ENCODE data around the gene HOXA10. TPM values are rescaled to one million over a fixed set of nuclear protein-coding genes. Genes with fewer than 3 reads are reported as not detected.

The HOXA10 gene
- polyA plus RNA-seq, 3 donors: 0.09 to 3.2 (median 0.33) TPM

DNA sequence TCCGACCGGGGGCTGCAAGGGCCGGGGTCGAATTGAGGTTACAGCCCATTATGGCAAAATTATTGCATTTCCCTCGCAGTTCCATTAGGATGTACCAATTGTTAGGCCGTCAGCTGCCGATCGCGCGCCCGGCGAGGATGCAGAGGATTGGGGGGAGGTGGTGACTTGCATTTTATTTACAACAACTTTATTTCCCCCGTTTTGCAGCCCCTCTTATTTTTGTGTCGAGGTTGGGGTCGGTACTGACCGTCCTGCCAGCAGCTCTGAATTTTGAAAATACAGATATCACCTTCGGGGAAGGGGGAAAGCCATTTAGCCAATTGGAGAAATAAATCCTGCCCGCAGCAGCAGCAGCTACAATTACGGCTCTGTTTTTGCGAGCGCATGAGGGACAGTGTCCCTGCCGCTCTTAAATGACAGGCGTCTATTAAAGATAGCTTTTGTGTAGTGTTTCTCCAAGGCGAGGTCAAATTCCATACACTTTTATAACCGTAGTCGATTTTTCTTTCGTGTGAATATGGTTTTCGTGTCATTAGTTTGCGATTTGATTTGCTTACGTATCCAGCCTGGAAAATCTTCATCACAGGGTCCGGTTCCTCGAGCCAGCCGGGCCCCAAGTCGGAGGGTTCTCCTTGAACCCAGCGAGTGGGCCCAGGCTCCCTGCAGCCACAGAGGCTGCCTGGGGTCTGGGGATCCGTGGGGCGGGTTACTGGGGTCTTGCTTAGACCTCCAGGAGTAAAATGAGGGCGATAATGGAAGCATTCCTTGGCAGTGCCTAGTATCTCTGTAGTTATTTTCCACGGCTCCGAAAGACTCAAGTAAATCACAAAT is 30.0 kb downstream of the HOXA10 start:
- H3K27me3 Mint-ChIP-seq (ENCODE audit: low read depth in 3 of 3): peaks cover 55 to 71% (median 68%) of the 10 kb centered on the region in 3 donors
- peaks cover 21% of the 10 kb centered on the region for H3K4me1 Mint-ChIP-seq
- 87% methylated on average over 28 of the region's 40 CpGs for WGBS (ENCODE audit: insufficient coverage)
- H3K9me3 ChIP-seq (replicated peaks in 1 of 2; ENCODE audit: control insufficient read depth in 1 of 2, insufficient read depth in 1 of 2, low read length in 2 of 2): peaks cover 22 to 30% of the 10 kb centered on the region in 2 donors
- H3K4me3 ChIP-seq (replicated peaks in 1 of 3; ENCODE audit: low read depth in 2 of 3, low read length in 3 of 3): peak overlapping the region in 1 of 3 experiments; percentile 70
- peak overlapping the region in 1 of 2 donors; percentile 92 for H3K4me3 Mint-ChIP-seq
- intact Hi-C loops (cut with micrococcal nuclease): loop anchor here in 1 of 2 donors (5.0 kb wide), 1 partner anchor 282 kb away; the partner anchor contains the start of gene SKAP2
- H3K27ac ChIP-seq (ENCODE audit: low read depth in 1 of 2, low read length in 2 of 2): no peak overlapping the region
- no peak overlapping the region for H3K9ac ChIP-seq (ENCODE audit: insufficient read depth, low read length, poor library complexity, severe bottlenecking)
- DNase-seq: no peak
- peaks cover 13 to 43% (median 37%) of the 10 kb centered on the region in 7 donors for H3K9me3 Mint-ChIP-seq
- H2AFZ ChIP-seq (ENCODE audit: insufficient read depth, low read depth, low read length, poor library complexity, severe bottlenecking): no peak overlapping the region
- H3K36me3 Mint-ChIP-seq: peaks cover 3 to 14% of the 10 kb centered on the region in 2 donors
- TF ChIP-seq, protein P1, sequence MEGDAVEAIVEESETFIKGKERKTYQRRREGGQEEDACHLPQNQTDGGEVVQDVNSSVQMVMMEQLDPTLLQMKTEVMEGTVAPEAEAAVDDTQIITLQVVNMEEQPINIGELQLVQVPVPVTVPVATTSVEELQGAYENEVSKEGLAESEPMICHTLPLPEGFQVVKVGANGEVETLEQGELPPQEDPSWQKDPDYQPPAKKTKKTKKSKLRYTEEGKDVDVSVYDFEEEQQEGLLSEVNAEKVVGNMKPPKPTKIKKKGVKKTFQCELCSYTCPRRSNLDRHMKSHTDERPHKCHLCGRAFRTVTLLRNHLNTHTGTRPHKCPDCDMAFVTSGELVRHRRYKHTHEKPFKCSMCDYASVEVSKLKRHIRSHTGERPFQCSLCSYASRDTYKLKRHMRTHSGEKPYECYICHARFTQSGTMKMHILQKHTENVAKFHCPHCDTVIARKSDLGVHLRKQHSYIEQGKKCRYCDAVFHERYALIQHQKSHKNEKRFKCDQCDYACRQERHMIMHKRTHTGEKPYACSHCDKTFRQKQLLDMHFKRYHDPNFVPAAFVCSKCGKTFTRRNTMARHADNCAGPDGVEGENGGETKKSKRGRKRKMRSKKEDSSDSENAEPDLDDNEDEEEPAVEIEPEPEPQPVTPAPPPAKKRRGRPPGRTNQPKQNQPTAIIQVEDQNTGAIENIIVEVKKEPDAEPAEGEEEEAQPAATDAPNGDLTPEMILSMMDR (IDR thresholded peaks at IDR 0.05): peak; percentile 0
- H3K27ac Mint-ChIP-seq: no peak overlapping the region
- peaks cover 13 to 18% of the 10 kb centered on the region in 2 donors for H3K4me1 ChIP-seq (ENCODE audit: control insufficient read depth in 1 of 2, insufficient read depth in 2 of 2, low read length in 2 of 2)
- H3K36me3 ChIP-seq (replicated peaks in 1 of 2; ENCODE audit: control insufficient read depth in 1 of 2, insufficient read depth in 2 of 2, low read length in 2 of 2): no peaks in the 10 kb centered on the region
- H4K20me1 ChIP-seq (ENCODE audit: insufficient read depth, low read length): no peaks in the 10 kb centered on the region
- H3K79me2 ChIP-seq (ENCODE audit: insufficient read depth, low read length): no peaks in the 10 kb centered on the region
- H3K4me2 ChIP-seq (replicated peaks; ENCODE audit: extremely low read depth, low read length, poor library complexity, severe bottlenecking): peak overlapping the region; percentile 67
- H3K27me3 ChIP-seq (ENCODE audit: control insufficient read depth in 2 of 2, insufficient read depth in 2 of 2, low read length in 2 of 2): peaks cover 30 to 64% of the 10 kb centered on the region in 2 donors

DNA sequence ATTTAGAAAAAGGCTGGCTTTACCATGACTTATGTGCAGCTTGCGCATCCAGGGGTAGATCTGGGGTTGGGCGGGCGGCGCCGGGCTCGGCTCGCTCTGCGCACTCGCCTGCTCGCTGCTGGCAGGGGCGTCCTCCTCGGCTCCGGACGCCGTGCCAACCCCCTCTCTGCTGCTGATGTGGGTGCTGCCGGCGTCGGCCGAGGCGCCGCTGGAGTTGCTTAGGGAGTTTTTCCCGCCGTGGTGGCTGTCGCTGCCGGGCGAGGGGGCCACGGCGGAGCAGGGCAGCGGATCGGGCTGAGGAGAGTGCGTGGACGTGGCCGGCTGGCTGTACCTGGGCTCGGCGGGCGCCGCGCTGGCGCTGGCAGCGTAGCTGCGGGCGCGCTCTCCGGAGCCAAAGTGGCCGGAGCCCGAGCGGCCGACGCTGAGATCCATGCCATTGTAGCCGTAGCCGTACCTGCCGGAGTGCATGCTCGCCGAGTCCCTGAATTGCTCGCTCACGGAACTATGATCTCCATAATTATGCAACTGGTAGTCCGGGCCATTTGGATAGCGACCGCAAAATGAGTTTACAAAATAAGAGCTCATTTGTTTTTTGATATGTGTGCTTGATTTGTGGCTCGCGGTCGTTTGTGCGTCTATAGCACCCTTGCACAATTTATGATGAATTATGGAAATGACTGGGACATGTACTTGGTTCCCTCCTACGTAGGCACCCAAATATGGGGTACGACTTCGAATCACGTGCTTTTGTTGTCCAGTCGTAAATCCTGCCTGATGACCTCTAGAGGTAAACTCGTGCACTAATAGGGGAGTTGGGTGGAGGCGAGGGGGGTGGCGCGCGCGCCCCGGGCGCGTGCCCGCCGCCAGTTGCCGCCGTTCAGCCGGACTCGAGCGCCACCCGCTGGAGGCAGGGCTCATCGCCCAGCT is 30.8 kb downstream of the HOXA10 start, which contains the start of gene HOXA5:
Gene HOXA5 (minus strand): TSS at position 659 of the 927 bp plus-strand sequence. CDS start 74 bp downstream, at position 585.
- Histone ChIP-seq H3K4me3 (replicated peaks in 1 of 3; ENCODE audit: low read depth in 2 of 3, low read length in 3 of 3) (peak within 1 kb of the TSS; percentile 27 to 70 (median 29)), H3K4me1 (ENCODE audit: control insufficient read depth in 1 of 2, insufficient read depth in 2 of 2, low read length in 2 of 2) (peaks cover 11 to 14% of the 10 kb centered on the region in 2 donors), H3K27ac (ENCODE audit: low read depth in 1 of 2, low read length in 2 of 2) (peak within 1 kb of the TSS in 1 of 2 donors; percentile 36), H3K9ac (ENCODE audit: insufficient read depth, low read length, poor library complexity, severe bottlenecking) (peak within 1 kb of the TSS; percentile 40), H3K4me2 (replicated peaks; ENCODE audit: extremely low read depth, low read length, poor library complexity, severe bottlenecking) (peak within 1 kb of the TSS; percentile 67), H3K27me3 (ENCODE audit: control insufficient read depth in 2 of 2, insufficient read depth in 2 of 2, low read length in 2 of 2) (peaks cover 21 to 56% of the 10 kb centered on the region in 2 donors), H3K36me3 (replicated peaks in 1 of 2; ENCODE audit: control insufficient read depth in 1 of 2, insufficient read depth in 2 of 2, low read length in 2 of 2) (no peaks in the 10 kb centered on the region), H2AFZ (ENCODE audit: insufficient read depth, low read depth, low read length, poor library complexity, severe bottlenecking) (peak within 1 kb of the TSS; percentile 53), H4K20me1 (ENCODE audit: insufficient read depth, low read length) (no peaks in the 10 kb centered on the region), H3K79me2 (ENCODE audit: insufficient read depth, low read length) (no peaks in the 10 kb centered on the region), H3K9me3 (replicated peaks in 1 of 2; ENCODE audit: control insufficient read depth in 1 of 2, insufficient read depth in 1 of 2, low read length in 2 of 2) (peaks cover 22 to 23% of the 10 kb centered on the region in 2 donors)
- H3K9me3 Mint-ChIP-seq: peaks cover 13 to 39% (median 34%) of the 10 kb centered on the region in 7 donors
- intact Hi-C loops (cut with micrococcal nuclease): loop anchor here in 1 of 2 donors (5.0 kb wide), 1 partner anchor 281 kb away; the partner anchor contains the start of gene SKAP2
- peaks cover 3 to 11% of the 10 kb centered on the region in 2 donors for H3K36me3 Mint-ChIP-seq
- 81% methylated on average over 79 of the region's 86 CpGs for WGBS (ENCODE audit: insufficient coverage)
- peaks cover 46 to 63% (median 59%) of the 10 kb centered on the region in 3 donors for H3K27me3 Mint-ChIP-seq (ENCODE audit: low read depth in 3 of 3)
- DNase-seq: peak; percentile 57 to 87 (median 72)
- H3K4me3 Mint-ChIP-seq: peak within 1 kb of the TSS; percentile 81 to 92
- peaks cover 18% of the 10 kb centered on the region for H3K4me1 Mint-ChIP-seq
- H3K27ac Mint-ChIP-seq: peak within 1 kb of the TSS in 6 of 7 donors; percentile 50 to 85 (median 68)
- TF ChIP-seq, protein P1 (IDR thresholded peaks at IDR 0.05): peak; percentile 47

All from CD14-positive monocyte (primary cell).